Small intestine (tissue), 7 donors: ENCODE data around the gene CACNA2D3. TPM values are rescaled to one million over a fixed set of nuclear protein-coding genes. Genes with fewer than 3 reads are reported as not detected.

Source experiments
- DNase-seq, 2 donors: peaks; one replicate each; pipeline versions ENCODE4 v3.0.0 to v3.0.0-alpha.2; 2013
- FAIRE-seq: peaks from 2 replicates; lab custom pipeline; 2012; peaks lifted over from hg19 to GRCh38; lab: Jason Lieb, UNC
- H3K27ac ChIP-seq, 3 donors: one replicate each; pipeline ENCODE4 v1.5.1; 2013; ENCODE audit warnings: low read length in 2 of 3, mild to moderate bottlenecking in 2 of 3, control low read depth in 1 of 3, inconsistent platforms in 1 of 3, low read depth in 1 of 3, moderate library complexity in 1 of 3
- H3K27me3 ChIP-seq, 3 donors: one replicate each; pipeline ENCODE4 v1.6.1; 2013; ENCODE audit warnings: low read length in 3 of 3, inconsistent platforms in 1 of 3; ENCODE audit not compliant: control insufficient read depth in 3 of 3, insufficient read depth in 3 of 3
- H3K36me3 ChIP-seq, 3 donors: one replicate each; pipeline ENCODE4 v1.6.1; 2013; ENCODE audit warnings: low read length in 3 of 3, inconsistent platforms in 1 of 3, low read depth in 1 of 3, mild to moderate bottlenecking in 1 of 3, moderate library complexity in 1 of 3; ENCODE audit not compliant: control insufficient read depth in 3 of 3, insufficient read depth in 2 of 3
- H3K4me1 ChIP-seq, 3 donors: one replicate each; pipeline ENCODE4 v1.6.1; 2013; ENCODE audit warnings: low read length in 2 of 3, inconsistent platforms in 1 of 3, low read depth in 1 of 3, mild to moderate bottlenecking in 1 of 3, moderate library complexity in 1 of 3; ENCODE audit not compliant: control insufficient read depth in 3 of 3, insufficient read depth in 2 of 3
- H3K4me3 ChIP-seq, 3 donors: one replicate each; pipeline ENCODE4 v1.5.1; 2013; ENCODE audit warnings: low read length in 3 of 3, control low read depth in 1 of 3, inconsistent platforms in 1 of 3, low read depth in 1 of 3, mild to moderate bottlenecking in 1 of 3, moderate library complexity in 1 of 3
- H3K9me3 ChIP-seq, 2 donors: one replicate each; pipeline ENCODE4 v1.6.1; 2013; ENCODE audit warnings: low read depth in 1 of 2, low read length in 1 of 2; ENCODE audit not compliant: control insufficient read depth in 2 of 2, insufficient read depth in 1 of 2
- WGBS, 3 donors: extraction: QIAGEN DNeasy Blood & Tissue Kit; methylation state at CpG; one replicate each; pipeline ENCODE4 v1.1.7; 2013; 5-methylcytosine and 5-hydroxymethylcytosine counted together
- polyA plus RNA-seq, 4 donors: library from polyadenylated mRNA; stranded (reverse) in 3 of 4; unstranded in 1 of 4; fragments of 200-250 nt in 3 of 4; fragments of 120-200 nt in 1 of 4; gene quantifications; one replicate each; pipeline versions ENCODE4 v1.2.1 to v1.2.3, GENCODE V29; 2013
- donor health status: healthy with polysubstance abuse.
- donor health status: control.
- donor health status: control.
- donor health status: Bipolar disorder and iron deficiency.
- donor health status: healthy.

The CACNA2D3 gene
- polyA plus RNA-seq, 4 donors, result 0.27 to 0.61 TPM; not detected in 2

- no peak for DNase-seq
- H3K4me1 ChIP-seq, result no peaks in the 10 kb centered on the region
- H3K4me3 ChIP-seq, result no peak overlapping the region
- FAIRE-seq, result no peak
- no peaks in the 10 kb centered on the region for H3K9me3 ChIP-seq
- WGBS, 3 donors, result 64 to 76% (median 69%) methylated on average over 4 of the region's 4 CpGs
- no peaks in the 10 kb centered on the region for H3K27me3 ChIP-seq
- no peak overlapping the region for H3K27ac ChIP-seq
- no peaks in the 10 kb centered on the region for H3K36me3 ChIP-seq
Observed at GRCh38 chr3:54237788-54238502, 115.6 kb downstream of the CACNA2D3 start.

GRCh38 chr3:54240309-54240708, 118.0 kb downstream of the CACNA2D3 start:
- H3K27ac ChIP-seq, result no peak overlapping the region
- no peak for DNase-seq
- no peak for FAIRE-seq

GRCh38 chr3:54243056-54243931, 120.9 kb downstream of the CACNA2D3 start:
- H3K9me3 ChIP-seq, result no peaks in the 10 kb centered on the region
- no peaks in the 10 kb centered on the region for H3K27me3 ChIP-seq
- DNase-seq, result no peak
- no peak for FAIRE-seq
- H3K27ac ChIP-seq, result no peak overlapping the region
- WGBS, 3 donors, result 62 to 64% (median 63%) methylated on average over 13 of the region's 13 CpGs
- H3K4me1 ChIP-seq, result no peaks in the 10 kb centered on the region
- no peak overlapping the region for H3K4me3 ChIP-seq
- no peaks in the 10 kb centered on the region for H3K36me3 ChIP-seq

More at GRCh38 chr3:54240309-54240708, 118.0 kb downstream of the CACNA2D3 start:
- no peak overlapping the region for H3K4me3 ChIP-seq
- H3K9me3 ChIP-seq, result no peaks in the 10 kb centered on the region
- H3K36me3 ChIP-seq, result no peaks in the 10 kb centered on the region
- H3K4me1 ChIP-seq, result no peaks in the 10 kb centered on the region
- 74 to 89% (median 82%) methylated on average over 4 of the region's 4 CpGs for WGBS, 3 donors
- no peaks in the 10 kb centered on the region for H3K27me3 ChIP-seq

- Histone ChIP-seq H3K4me1 (no peaks in the 10 kb centered on the region), H3K27me3 (no peaks in the 10 kb centered on the region), H3K27ac (no peak overlapping the region), H3K9me3 (no peaks in the 10 kb centered on the region), H3K4me3 (no peak overlapping the region), H3K36me3 (no peaks in the 10 kb centered on the region)
- DNase-seq (no peak), FAIRE-seq (no peak)
- 82 to 89% (median 85%) methylated on average over 8 of the region's 8 CpGs for WGBS, 3 donors
Observed at GRCh38 chr3:54243960-54244682, 121.8 kb downstream of the CACNA2D3 start.

- no peaks in the 10 kb centered on the region for H3K9me3 ChIP-seq
- no peaks in the 10 kb centered on the region for H3K27me3 ChIP-seq
- no peak overlapping the region for H3K4me3 ChIP-seq
- no peaks in the 10 kb centered on the region for H3K36me3 ChIP-seq
- 45 to 56% (median 47%) methylated on average over 3 of the region's 3 CpGs for WGBS, 3 donors
- no peak for DNase-seq
- no peak for FAIRE-seq
- no peaks in the 10 kb centered on the region for H3K4me1 ChIP-seq
- no peak overlapping the region for H3K27ac ChIP-seq
Observed at GRCh38 chr3:54251705-54252104, 129.4 kb downstream of the CACNA2D3 start.

- Histone ChIP-seq H3K27me3 (no peaks in the 10 kb centered on the region), H3K4me3 (no peak overlapping the region), H3K36me3 (no peaks in the 10 kb centered on the region), H3K4me1 (no peaks in the 10 kb centered on the region), H3K9me3 (no peaks in the 10 kb centered on the region), H3K27ac (no peak overlapping the region)
- WGBS, 3 donors, result 58 to 77% (median 72%) methylated on average over 7 of the region's 7 CpGs
- FAIRE-seq (no peak), DNase-seq (no peak)
Observed at GRCh38 chr3:54257125-54257720, 134.9 kb downstream of the CACNA2D3 start.

DNA sequence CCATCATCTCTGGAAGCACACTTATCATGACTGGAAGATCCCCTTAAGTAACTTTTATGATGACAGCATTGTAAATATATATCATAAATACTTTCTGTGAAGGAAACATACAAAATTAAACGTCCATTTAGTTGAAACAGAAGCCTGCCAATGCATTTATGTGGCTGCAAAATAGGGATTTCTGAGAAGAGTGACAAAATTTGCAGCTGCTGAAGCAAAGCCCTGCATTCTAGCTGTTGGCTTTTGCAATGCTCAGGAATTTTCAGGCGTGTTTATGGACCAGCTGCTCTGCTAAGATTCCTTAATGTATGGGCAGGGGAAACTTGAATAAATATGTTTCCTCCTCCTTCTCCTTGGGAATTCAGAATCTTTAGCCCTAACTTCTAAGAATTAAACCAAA, 137.3 kb downstream of the CACNA2D3 start:
- no peak overlapping the region for H3K27ac ChIP-seq
- H3K36me3 ChIP-seq, result no peaks in the 10 kb centered on the region
- H3K4me1 ChIP-seq, result no peaks in the 10 kb centered on the region
- H3K27me3 ChIP-seq, result no peaks in the 10 kb centered on the region
- DNase-seq (no peak), FAIRE-seq (no peak)
- H3K4me3 ChIP-seq, result no peak overlapping the region
- WGBS, 3 donors, result 23 to 40% (median 25%) methylated on average over 2 of the region's 2 CpGs
- no peaks in the 10 kb centered on the region for H3K9me3 ChIP-seq

GRCh38 chr3:54261141-54261540, 138.8 kb downstream of the CACNA2D3 start:
- no peak overlapping the region for H3K4me3 ChIP-seq
- no peaks in the 10 kb centered on the region for H3K36me3 ChIP-seq
- 71 to 94% (median 86%) methylated on average over 3 of the region's 3 CpGs for WGBS, 3 donors
- no peaks in the 10 kb centered on the region for H3K4me1 ChIP-seq
- no peaks in the 10 kb centered on the region for H3K27me3 ChIP-seq
- no peaks in the 10 kb centered on the region for H3K9me3 ChIP-seq
- DNase-seq (no peak), FAIRE-seq (no peak)
- H3K27ac ChIP-seq, result no peak overlapping the region
